GM18867 (cell line): ENCODE data around the gene TLE2.
"Not testable (repeated sequence)": the region's sequence is repeated elsewhere in the genome, so short reads cannot be mapped to it uniquely, and the experiment has no call there.

ENCODE experiments used
- ATAC-seq: cut with Tn5 transposase; IDR thresholded peaks from one replicate; pipeline ENCODE4 v1.9.1; 2021; ENCODE audit warnings: mild to moderate bottlenecking, moderate library complexity; ENCODE audit not compliant: unreplicated experiment

The TLE2 gene

DNA sequence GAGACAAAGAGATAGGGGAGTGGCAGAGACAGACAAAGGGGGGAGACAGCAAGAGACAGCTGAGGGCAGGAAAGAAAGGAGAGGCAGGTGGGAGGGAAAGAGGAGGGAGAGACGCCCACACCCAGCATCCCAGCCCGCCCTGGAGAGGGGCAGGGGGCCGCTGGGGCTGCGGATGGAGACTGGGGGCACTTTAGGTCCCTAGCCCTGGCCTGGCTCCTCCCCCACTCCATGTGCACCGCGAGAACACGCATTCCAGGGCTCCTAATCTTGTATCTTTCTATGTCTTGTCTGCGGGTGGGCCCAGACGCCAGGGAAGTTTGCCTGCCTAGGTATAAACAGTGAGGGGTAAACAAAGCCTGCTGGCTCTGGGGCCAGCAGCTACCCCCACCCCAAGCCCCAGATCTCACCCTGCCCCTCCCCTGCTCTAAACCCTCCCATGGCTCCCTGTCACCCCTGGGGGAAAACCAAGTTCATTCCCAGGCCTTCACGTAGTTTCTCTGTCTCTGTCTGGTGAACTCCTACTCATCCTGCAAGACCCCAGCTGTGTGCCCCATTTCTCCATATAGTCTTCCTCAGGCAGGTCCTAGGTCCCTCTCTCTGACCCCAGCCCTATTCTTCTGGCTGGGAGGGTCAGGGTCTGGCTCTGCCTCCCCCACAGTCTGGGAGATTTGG, 27.5 kb upstream of the TLE2 start:
- ATAC-seq: no peak

DNA sequence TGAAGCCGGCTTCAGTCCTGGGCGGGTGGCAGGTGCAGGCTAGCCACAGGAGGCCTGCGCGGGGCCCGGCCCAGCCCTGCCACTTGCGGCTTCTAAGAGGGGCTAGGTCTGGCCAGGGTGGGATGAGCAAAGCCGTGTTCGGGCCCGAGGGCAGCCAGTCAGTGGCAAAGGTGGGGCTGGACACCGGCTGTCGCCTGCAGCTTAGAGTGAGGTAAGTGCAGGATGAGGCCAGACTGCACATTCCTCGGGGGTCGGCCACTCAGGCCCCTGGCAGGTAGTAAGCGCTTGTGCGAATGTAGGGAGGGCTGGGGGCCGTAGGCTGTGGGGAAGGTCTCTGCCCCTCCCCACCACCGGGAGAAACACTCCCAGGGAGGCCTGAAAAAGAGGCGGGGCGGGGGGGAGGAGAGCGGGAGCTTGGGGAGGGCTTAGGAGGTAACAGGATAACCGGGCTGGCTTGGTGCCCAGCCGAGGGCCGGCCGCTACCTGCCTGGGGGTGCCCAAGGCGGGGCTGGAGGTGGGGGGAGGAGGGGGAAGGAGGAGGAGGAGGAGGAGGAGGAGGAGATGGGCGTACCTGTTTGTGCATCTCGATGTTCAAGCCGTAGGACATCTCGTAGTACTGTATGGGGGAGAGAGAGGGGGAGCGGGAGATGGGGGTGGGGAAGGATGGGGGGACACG, 26.8 kb upstream of the TLE2 start:
- no peak for ATAC-seq

- ATAC-seq: no peak
Measured at GRCh38 chr19:3054972-3055740, 26.1 kb upstream of the TLE2 start.

- ATAC-seq: no peak
Measured at GRCh38 chr19:3054265-3054971, 25.3 kb upstream of the TLE2 start.

DNA sequence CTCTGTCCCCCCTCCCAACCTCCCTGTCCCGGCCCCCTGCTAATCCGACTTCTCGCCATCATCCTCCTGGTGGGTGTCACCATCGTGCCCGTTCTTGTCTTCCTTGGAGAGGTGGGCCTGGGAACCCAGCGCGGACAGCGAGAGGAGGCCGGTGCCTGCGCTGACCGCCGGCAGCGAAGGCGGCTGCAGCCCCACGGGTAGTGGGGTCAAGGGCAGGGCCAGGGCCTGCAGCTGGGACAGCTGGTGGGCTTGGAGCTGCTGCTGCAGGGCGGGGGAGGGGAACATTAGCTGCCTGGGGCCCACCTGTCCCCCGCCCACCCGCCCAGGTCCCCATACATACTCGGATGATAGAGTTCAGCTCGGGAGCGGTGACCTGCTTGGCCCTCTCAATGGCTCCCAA, 24.7 kb upstream of the TLE2 start:
- no peak for ATAC-seq

DNA sequence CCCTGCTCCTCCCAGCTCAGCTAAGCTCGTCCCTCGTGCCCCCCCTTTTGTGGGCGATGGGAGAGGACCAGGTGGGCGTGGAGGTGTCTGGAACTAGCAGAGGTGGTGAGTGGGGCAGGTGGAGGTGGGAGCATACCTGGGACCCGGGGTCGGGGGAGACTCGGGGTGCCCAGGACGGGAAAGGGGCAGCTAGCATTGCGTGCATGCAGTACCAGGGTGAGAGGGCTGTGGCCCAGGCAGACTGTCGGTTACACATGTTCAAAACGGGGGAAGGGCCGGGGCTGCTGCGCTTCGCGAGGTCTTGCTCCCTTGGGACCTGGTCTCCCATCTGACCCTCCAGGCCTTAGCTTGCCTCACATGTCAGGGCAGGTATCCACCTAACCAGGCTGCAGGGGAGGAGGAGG, 24.1 kb upstream of the TLE2 start:
- ATAC-seq: no peak

DNA sequence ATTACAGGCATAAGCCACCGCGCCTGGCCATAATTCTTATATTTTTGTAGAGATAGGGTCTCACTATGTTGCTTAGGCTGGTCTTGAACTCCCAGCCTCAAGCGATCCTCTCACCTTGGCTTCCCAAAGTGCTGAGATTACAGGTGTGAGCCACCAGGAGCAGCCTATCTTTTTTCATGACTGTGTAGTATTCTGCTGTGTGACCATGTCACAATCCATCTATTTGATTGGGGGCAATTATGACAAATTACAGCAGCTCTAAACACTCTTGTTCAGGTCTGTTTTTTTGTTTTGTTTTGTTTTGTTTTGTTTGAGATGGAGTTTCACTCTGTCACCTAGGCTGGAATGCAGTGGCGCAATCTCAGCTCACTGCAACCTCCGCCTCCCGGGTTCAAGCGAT, 20.9 kb upstream of the TLE2 start:
- not testable (repeated sequence) for ATAC-seq

DNA sequence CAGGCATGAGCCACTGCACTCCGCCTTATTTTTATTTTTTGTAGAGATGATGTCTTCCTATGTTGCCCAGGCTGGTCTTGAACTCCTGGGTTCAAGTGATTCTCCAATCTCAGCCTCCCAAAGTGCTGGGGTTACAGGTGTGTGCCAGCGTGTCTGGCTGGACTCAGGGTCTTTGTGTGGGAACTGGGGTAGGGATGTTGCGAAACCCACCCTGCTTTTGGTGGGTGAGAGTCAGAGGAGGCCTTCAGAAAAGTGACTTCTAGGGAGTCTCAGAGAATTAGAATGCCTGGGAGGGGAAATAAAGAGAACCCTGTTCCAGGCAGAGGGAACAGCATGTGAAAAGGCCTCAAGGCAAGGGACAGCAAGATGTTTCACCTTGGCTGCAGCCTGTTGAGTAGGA, 20.0 kb upstream of the TLE2 start:
- ATAC-seq: no peak

GRCh38 chr19:3048190-3048533, 19.1 kb upstream of the TLE2 start:
- ATAC-seq: no peak

- no peak for ATAC-seq
Measured at GRCh38 chr19:3047496-3048189, 18.6 kb upstream of the TLE2 start.

DNA sequence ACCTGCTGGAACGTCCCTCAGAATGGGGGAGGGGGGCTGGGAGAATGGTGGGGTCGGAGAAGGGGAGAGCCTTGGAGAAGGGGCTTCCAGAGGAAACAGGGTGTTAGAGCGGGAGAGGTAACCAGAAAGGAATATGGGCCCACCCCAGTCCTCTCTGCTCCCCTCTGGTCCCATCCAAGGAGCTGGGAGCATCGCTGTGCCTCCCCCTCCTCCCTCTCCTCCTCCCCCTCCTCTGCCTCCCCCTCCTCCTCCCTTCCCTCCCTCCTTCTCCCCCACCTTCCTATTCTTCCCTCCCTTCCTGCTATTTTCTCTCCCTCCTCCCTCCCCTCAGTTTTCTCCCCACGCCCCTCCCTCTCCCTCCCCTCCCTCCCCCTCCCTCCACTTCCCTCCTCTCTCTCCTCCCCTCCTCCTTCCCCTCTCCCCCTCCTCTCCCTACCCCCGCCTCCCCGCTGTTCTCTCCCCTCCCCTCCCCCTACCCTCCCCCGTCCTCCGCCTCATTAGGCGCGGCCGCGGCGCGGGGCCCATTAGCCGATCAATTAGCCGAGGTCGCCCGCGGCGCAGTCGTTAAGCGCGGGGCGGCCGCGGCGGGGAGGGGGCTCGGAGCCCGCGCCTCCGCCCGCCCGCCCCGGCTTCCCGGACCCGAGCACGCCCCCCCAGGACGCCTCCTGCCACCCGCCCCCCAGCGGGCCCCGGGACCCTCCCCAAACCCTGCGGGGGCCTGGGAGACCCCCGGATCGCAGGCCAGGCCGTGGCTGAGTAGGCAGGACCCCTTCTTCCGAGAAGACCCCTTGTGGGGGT, 17.8 kb upstream of the TLE2 start:
- ATAC-seq: no peak

GRCh38 chr19:3045885-3046697, 17.0 kb upstream of the TLE2 start:
- ATAC-seq: no peak

- ATAC-seq: no peak
Measured at GRCh38 chr19:3045191-3045590, 16.1 kb upstream of the TLE2 start.

GRCh38 chr19:3042621-3043267, 13.7 kb upstream of the TLE2 start:
- ATAC-seq: no peak

GRCh38 chr19:3041761-3042620, 12.9 kb upstream of the TLE2 start:
- ATAC-seq: no peak

DNA sequence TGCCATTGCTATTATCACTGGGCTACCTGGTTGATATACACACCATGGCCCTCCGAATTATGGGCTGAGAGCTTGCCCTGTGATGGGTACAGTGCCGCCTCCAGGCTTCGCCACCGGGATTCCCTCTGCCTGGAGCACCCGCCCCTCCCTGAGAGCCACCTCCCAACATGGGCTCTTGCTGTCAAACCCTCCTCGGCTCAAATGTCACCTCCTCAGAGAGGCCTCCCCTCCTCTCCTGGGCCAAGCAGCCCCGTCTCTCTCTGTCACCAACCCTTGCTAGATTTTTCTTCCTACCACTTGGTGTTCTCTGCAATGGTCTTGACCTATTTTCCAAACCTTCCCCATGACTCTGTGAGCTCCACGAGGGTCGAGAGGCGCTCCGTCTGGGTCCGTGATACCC, 12.2 kb upstream of the TLE2 start:
- ATAC-seq: no peak

DNA sequence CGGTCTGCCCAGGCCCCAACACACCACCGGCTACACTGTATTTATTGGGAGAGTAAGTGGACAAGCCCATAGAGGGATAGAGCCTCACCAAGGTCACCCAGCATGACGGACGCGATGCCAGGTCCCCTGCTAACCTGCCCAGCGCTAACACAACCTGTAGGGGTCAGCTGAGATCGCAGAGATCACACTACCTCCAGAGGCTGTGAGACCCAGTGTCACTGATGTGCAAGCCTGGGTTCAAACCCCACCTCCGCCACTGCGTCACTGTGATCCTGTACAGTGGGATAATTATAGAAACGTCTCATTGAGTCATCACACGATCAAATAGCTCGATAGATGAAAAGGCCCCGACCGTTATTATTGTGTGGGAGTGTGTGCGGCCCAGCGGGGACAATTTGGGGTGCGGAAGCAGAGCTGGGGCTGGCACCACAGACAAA, 10.6 kb upstream of the TLE2 start:
- ATAC-seq: no peak

DNA sequence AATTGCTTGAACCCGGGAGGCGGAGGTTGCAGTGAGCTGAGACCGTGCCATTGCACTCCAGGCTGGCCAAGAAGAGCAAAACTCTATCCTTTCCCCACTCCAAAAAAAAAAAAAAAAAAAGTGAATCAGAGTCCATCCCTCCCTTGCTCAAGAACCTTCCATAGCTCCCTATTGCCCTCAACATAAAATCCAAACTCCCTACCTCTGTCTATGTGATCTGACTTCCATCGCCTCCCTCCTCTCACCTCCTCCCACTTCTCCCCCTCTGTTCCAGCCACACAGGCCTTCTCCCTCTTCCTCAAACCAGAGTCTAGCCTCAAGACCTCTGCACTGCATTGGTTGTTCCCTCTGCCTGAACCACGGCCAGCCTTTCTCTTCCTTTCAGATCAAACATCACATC, 10.0 kb upstream of the TLE2 start:
- no peak for ATAC-seq
